Brain microvascular endothelial cell (primary cell): ENCODE data around the gene SLC39A6.
"Not testable (repeated sequence)": the region's sequence is repeated elsewhere in the genome, so short reads cannot be mapped to it uniquely, and the experiment has no call there.

Experiments
- DNase-seq: peaks from one replicate; pipeline ENCODE4 v3.0.0-alpha.2; 2020
- H3K27ac ChIP-seq: fragments of 250-450 bp; sonication (Bioruptor Pico); 2 replicates; pipeline ENCODE4 v1.5.1; 2020; ENCODE audit warnings: mild to moderate bottlenecking, moderate library complexity
- H3K27me3 ChIP-seq: fragments of 250-450 bp; sonication (Bioruptor Pico); replicated peaks from 2 replicates; pipeline ENCODE4 v1.5.1; 2020; ENCODE audit warnings: mild to moderate bottlenecking
- H3K36me3 ChIP-seq: fragments of 250-450 bp; sonication (Bioruptor Pico); replicated peaks from 2 replicates; pipeline ENCODE4 v1.5.1; 2020; ENCODE audit warnings: mild to moderate bottlenecking
- H3K4me3 ChIP-seq: 2 replicates; pipeline ENCODE4 v1.5.1; 2011; ENCODE audit warnings: low read depth, mild to moderate bottlenecking, control low read depth, low read length, moderate library complexity
- in situ Hi-C: cut with HindIII; loops from 2 replicates; pipeline ENCODE4 v1.10.0; 2017; ENCODE audit warnings: low sequenced_read_pairs, low pct_ligation_motif_present
- TF ChIP-seq, protein P1 (sequence below): IDR thresholded peaks from 2 replicates; pipeline ENCODE4 v1.5.1; 2011; ENCODE audit warnings: low read depth, mild to moderate bottlenecking, moderate library complexity, low read length, control low read depth, inconsistent platforms; ENCODE audit errors: missing control alignments

The SLC39A6 gene

GRCh38 chr18:36128530-36128870 lies 640 bp downstream of the SLC39A6 start:
- peak; percentile 12 for DNase-seq
- in situ Hi-C loops: no loop called here
- Histone ChIP-seq H3K36me3 (no peaks in the 10 kb centered on the region), H3K4me3 (peak overlapping the region; percentile 100), H3K27me3 (no peaks in the 10 kb centered on the region), H3K27ac (no peak overlapping the region)
- TF ChIP-seq, protein P1, sequence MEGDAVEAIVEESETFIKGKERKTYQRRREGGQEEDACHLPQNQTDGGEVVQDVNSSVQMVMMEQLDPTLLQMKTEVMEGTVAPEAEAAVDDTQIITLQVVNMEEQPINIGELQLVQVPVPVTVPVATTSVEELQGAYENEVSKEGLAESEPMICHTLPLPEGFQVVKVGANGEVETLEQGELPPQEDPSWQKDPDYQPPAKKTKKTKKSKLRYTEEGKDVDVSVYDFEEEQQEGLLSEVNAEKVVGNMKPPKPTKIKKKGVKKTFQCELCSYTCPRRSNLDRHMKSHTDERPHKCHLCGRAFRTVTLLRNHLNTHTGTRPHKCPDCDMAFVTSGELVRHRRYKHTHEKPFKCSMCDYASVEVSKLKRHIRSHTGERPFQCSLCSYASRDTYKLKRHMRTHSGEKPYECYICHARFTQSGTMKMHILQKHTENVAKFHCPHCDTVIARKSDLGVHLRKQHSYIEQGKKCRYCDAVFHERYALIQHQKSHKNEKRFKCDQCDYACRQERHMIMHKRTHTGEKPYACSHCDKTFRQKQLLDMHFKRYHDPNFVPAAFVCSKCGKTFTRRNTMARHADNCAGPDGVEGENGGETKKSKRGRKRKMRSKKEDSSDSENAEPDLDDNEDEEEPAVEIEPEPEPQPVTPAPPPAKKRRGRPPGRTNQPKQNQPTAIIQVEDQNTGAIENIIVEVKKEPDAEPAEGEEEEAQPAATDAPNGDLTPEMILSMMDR: no peak

- DNase-seq: peak; percentile 4
- Histone ChIP-seq H3K4me3 (peak overlapping the region; percentile 100), H3K27ac (no peak overlapping the region), H3K27me3 (no peaks in the 10 kb centered on the region), H3K36me3 (peaks cover under 1% of the 10 kb centered on the region)
- in situ Hi-C loops: no loop called here
- TF ChIP-seq, protein P1: no peak
Measured at GRCh38 chr18:36127836-36128529, 1.2 kb downstream of the SLC39A6 start.

- in situ Hi-C loops: no loop called here
- TF ChIP-seq, protein P1: no peak
- peaks cover 7% of the 10 kb centered on the region for H3K36me3 ChIP-seq
- H3K27ac ChIP-seq: no peak overlapping the region
- H3K4me3 ChIP-seq: no peak overlapping the region
- no peaks in the 10 kb centered on the region for H3K27me3 ChIP-seq
- no peak for DNase-seq
Measured at GRCh38 chr18:36126668-36127067, 2.5 kb downstream of the SLC39A6 start.

- Histone ChIP-seq H3K27ac (no peak overlapping the region), H3K27me3 (no peaks in the 10 kb centered on the region), H3K4me3 (no peak overlapping the region), H3K36me3 (peaks cover 13% of the 10 kb centered on the region)
- in situ Hi-C loops: no loop called here
- TF ChIP-seq, protein P1: no peak
- DNase-seq: no peak
Measured at GRCh38 chr18:36124841-36125240, 4.3 kb downstream of the SLC39A6 start.

DNA sequence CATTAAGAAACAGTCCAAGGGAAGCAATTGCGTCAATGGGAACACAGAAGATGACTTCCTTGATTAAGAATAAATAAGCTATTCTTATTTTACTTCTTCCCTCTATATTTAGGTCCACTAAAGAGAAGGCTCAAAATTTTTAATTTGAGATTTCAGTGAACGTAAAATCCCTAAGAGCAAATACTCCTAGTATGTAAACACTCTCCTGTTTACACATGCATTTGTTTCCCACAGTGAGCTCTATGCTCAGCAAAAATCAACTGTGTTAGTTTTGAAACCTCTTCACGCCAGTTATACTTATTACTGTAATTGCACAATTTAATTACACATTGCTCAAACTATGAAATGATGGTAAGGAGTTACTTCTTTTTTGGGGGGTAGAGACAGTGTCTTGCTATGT lies 8.8 kb downstream of the SLC39A6 start:
- Histone ChIP-seq H3K36me3 (peaks cover 13% of the 10 kb centered on the region), H3K4me3 (no peak overlapping the region), H3K27me3 (no peaks in the 10 kb centered on the region), H3K27ac (no peak overlapping the region)
- DNase-seq: no peak
- in situ Hi-C loops: no loop called here
- TF ChIP-seq, protein P1: no peak

DNA sequence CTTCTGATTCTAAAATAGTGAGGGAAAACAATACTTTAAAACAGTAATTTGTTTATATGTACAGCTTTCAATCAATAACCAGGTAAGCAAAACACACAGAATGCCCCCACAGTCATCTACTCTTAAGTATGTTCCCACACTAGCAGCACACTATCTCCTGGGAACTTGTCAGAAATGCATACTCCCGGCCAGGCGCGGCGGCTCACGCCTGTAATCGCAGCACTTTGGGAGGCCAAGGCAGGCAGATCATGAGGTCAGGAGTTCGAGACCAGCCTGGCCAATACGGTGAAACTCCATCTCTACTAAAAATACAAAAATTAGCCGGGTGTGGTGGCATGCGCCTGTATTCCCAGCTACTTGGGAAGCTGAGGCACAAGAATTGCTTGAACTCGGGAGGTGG lies 12.4 kb downstream of the SLC39A6 start:
- H3K27me3 ChIP-seq, H3K4me3 ChIP-seq, DNase-seq, H3K27ac ChIP-seq, in situ Hi-C loops: not testable (repeated sequence)
- H3K36me3 ChIP-seq: peaks cover 14% of the 10 kb centered on the region
